Heart right ventricle (tissue), 16 donors: ENCODE measurements around the gene MITD1. TPM values are rescaled to one million over a fixed set of nuclear protein-coding genes. Genes with fewer than 3 reads are reported as not detected.

Experiments used
- ATAC-seq, 8 donors: fragments of 200-7000 bp; cut with Tn5 transposase; one replicate each; pipeline ENCODE4 v1.9.1; 2020; ENCODE audit warnings: mild to moderate bottlenecking in 8 of 8, moderate library complexity in 8 of 8, moderate number of reproducible peaks in 1 of 8
- DNase-seq, 2 donors: peaks; one replicate each; pipeline ENCODE4 v3.0.0-alpha.2; 2020
- H3K27ac ChIP-seq, 10 donors: fragments of 200-600 bp; sonication (generic) in 2 of 10; one replicate each; pipeline versions ENCODE4 v1.5.0 to v1.8.0; 2020 to 2022; ENCODE audit warnings: mild to moderate bottlenecking in 3 of 10
- H3K27me3 ChIP-seq, 7 donors: fragments of 200-600 bp; one replicate each; pipeline ENCODE4 v1.8.0; 2021 to 2022; ENCODE audit warnings: mild to moderate bottlenecking in 2 of 7
- H3K36me3 ChIP-seq, 9 donors: fragments of 200-600 bp; sonication (generic) in 1 of 9; one replicate each; pipeline versions ENCODE4 v1.5.0 to v1.8.0; 2020 to 2022; ENCODE audit warnings: mild to moderate bottlenecking in 2 of 9
- H3K4me1 ChIP-seq, 9 donors: fragments of 200-600 bp; sonication (generic) in 1 of 9; one replicate each; pipeline versions ENCODE4 v1.5.0 to v1.8.0; 2020 to 2022; ENCODE audit warnings: mild to moderate bottlenecking in 4 of 9
- H3K4me3 ChIP-seq, 10 donors: fragments of 200-600 bp; sonication (generic) in 2 of 10; one replicate each; pipeline versions ENCODE4 v1.5.0 to v1.8.0; 2020 to 2022; ENCODE audit warnings: mild to moderate bottlenecking in 7 of 10, moderate library complexity in 2 of 10
- H3K9me3 ChIP-seq, 11 donors: fragments of 200-600 bp in 10 of 11; sonication (generic) in 2 of 11; one replicate each; pipeline versions ENCODE4 v1.5.0 to v1.8.0; 2013 to 2022; ENCODE audit warnings: mild to moderate bottlenecking in 2 of 11, control low read depth in 1 of 11, moderate library complexity in 1 of 11
- WGBS, 2 donors: extraction: QIAGEN DNeasy Blood & Tissue Kit; methylation state at CpG; one replicate each; pipeline ENCODE4 v1.1.7; 2013; ENCODE audit warnings: inconsistent platforms in 1 of 2; 5-methylcytosine and 5-hydroxymethylcytosine counted together
- intact Hi-C, 10 donors: fragments of 100-400 bp; cut with DNase I; formaldehyde crosslinking; loops; one replicate each; pipeline versions ENCODE4 v1.11.1 to v1.14.2; 2022
- polyA plus RNA-seq, 2 donors: library from polyadenylated mRNA; stranded (reverse); fragments of 200-250 nt; gene quantifications; one replicate each; pipeline ENCODE4 v1.2.3, GENCODE V29; 2013
- total RNA-seq, 10 donors: library from RNA; stranded (reverse); fragmentation: NEBNext Ultra II Directional in 3 of 10; extraction: Animal tissue kit (Norgen Biotek cat#: 25700) in 3 of 10; gene quantifications; one replicate each; pipeline versions ENCODE4 v1.2.1 to v1.2.4, GENCODE V29; 2021 to 2023
- TF ChIP-seq, protein P1 (sequence below), 9 donors: fragments of 200-600 bp; sonication (generic) in 2 of 9; IDR thresholded peaks; one replicate each; pipeline versions ENCODE4 v1.5.0 to v1.8.0; 2021 to 2022; ENCODE audit warnings: antibody characterized with exemption in 9 of 9, mild to moderate bottlenecking in 5 of 9, moderate library complexity in 1 of 9
- donor health status: Arrhythmogenic right ventricular cardiomyopathy.
- donor health status: ischemic (EF 13 %, LVEDD 7.1; RV severe dilation, severe dysfunction).
- donor health status: healthy with polysubstance abuse.
- donor health status: DM: no; HTN: yes; CAD: no.
- donor health status: DM: no; HTN: no; CAD: no.
- donor health status: ischemic (EF 25% LVEDD 6.9; RV normal size, moderate dysfunction).
- donor health status: ischemic (EF 25% LVEDD 5.7; RV mildly dilated, moderate dysfunction).
- donor health status: healthy.
- donor health status: DM: yes; HTN: yes; CAD: no.
- donor health status: Ischemic cardiomyopathy.
- donor health status: ischemic (EF 35%, LVEDD 5.7; RV mildly dilated, moderate dysfunction).
- donor health status: nonischemic (EF 11% LVEDD 7.7; RV severe dilation, severe dysfunction).
- donor health status: DM: yes; HTN: yes; CAD: no.
- donor health status: PGD.
- donor health status: ischemic (EF 29% LVEDD 5.4; RV normal size, mild dysfunction).
- donor health status: nonischemic (EF 23%, LVEDD 6.1; RV moderate dilation, normal function).

The MITD1 gene
- total and polyA plus RNA-seq, 12 donors = 9.3 to 45.9 (median 12.4) TPM

DNA sequence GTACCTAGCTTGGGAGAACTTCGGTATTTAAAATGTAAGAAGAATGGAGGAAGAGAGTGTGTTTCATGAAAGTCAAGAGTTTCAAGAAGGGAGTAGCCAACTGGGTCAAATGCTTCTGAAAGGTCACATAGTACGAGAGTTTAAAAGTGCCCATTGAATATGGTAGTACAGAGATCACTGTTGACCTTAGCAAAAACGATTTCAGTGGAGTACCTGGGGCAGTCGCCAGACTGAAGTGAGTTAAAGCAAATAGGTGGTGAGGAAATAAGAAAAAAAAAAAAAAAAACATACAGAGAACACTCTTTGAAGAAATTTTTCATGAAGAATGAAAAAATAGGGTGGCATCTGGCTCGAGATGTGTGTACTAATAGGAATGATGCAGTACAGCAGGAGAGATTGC is 14.6 kb downstream of the MITD1 start:
- Histone ChIP-seq H3K4me3 (no peak overlapping the region), H3K9me3 (no peaks in the 10 kb centered on the region), H3K4me1 (peaks cover 0 to 5% (median 0%) of the 10 kb centered on the region in 9 donors), H3K36me3 (peaks cover 0 to 93% (median 15%) of the 10 kb centered on the region in 9 donors), H3K27me3 (no peaks in the 10 kb centered on the region), H3K27ac (no peak overlapping the region)
- WGBS, 2 donors = 85 to 87% methylated on average over 5 of the region's 5 CpGs
- intact Hi-C loops = no loop called here
- no peak for ATAC-seq
- no peak for DNase-seq
- TF ChIP-seq, protein P1, sequence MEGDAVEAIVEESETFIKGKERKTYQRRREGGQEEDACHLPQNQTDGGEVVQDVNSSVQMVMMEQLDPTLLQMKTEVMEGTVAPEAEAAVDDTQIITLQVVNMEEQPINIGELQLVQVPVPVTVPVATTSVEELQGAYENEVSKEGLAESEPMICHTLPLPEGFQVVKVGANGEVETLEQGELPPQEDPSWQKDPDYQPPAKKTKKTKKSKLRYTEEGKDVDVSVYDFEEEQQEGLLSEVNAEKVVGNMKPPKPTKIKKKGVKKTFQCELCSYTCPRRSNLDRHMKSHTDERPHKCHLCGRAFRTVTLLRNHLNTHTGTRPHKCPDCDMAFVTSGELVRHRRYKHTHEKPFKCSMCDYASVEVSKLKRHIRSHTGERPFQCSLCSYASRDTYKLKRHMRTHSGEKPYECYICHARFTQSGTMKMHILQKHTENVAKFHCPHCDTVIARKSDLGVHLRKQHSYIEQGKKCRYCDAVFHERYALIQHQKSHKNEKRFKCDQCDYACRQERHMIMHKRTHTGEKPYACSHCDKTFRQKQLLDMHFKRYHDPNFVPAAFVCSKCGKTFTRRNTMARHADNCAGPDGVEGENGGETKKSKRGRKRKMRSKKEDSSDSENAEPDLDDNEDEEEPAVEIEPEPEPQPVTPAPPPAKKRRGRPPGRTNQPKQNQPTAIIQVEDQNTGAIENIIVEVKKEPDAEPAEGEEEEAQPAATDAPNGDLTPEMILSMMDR (IDR thresholded peaks at IDR 0.05) = no peak

DNA sequence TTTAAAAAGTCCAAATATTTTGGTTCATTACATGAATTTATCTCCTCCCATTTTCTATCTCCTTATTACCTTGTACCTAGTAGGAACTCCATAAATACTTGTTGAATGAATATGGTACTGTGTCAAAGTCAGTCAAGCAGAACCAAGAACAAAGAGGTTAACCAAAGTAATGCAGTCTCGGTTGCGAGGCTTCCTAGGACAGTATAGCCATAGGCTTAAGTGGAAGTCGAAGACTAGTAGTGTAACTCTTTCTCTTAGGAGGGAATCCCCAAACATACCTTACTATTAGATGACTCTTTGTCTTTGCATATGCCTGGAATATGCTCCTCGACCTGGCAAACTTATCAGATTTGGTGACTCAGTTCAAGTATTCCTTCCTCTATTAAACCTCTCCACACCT is 21.3 kb downstream of the MITD1 start:
- intact Hi-C loops = loop anchor here in 1 of 10 donors (2.0 kb wide), 1 partner anchor 21 kb away; the partner anchor contains the start of genes MITD1 and MRPL30
- H3K4me1 ChIP-seq = peaks cover 0 to 18% (median 9%) of the 10 kb centered on the region in 9 donors
- no peak overlapping the region for H3K4me3 ChIP-seq
- no peak for DNase-seq
- H3K36me3 ChIP-seq = peaks cover 0 to 79% (median 13%) of the 10 kb centered on the region in 9 donors
- no peak for ATAC-seq
- no peaks in the 10 kb centered on the region for H3K27me3 ChIP-seq
- H3K27ac ChIP-seq = no peak overlapping the region
- no peaks in the 10 kb centered on the region for H3K9me3 ChIP-seq
- 87 to 90% methylated on average over 4 of the region's 4 CpGs for WGBS, 2 donors
- TF ChIP-seq, protein P1 (IDR thresholded peaks at IDR 0.05) = no peak

DNA sequence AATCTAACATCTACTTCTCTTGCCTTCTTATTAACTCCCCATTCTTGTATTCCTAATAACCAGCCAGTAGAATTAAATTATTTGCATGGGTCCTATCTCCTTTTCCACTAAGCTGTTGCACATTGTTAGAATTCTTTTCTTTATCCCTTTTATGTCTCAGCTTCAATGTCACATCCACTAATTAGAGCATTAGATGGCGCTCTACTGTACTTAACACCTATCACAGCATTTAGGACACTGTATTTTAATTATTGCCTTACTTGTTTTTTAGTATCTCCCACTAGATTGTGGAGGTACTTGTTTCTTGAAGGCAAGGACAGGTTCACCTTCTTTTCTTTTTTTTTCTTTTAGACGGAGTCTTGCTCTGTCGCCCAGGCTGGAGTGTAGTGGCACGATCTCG is 22.3 kb downstream of the MITD1 start:
- Histone ChIP-seq H3K36me3 (peaks cover 0 to 71% (median 13%) of the 10 kb centered on the region in 9 donors), H3K4me3 (no peak overlapping the region), H3K27ac (no peak overlapping the region), H3K4me1 (peaks cover 0 to 24% (median 17%) of the 10 kb centered on the region in 9 donors), H3K27me3 (no peaks in the 10 kb centered on the region), H3K9me3 (no peaks in the 10 kb centered on the region)
- no peak for ATAC-seq
- intact Hi-C loops = loop anchor here in 1 of 10 donors (2.0 kb wide), 1 partner anchor 22 kb away; the partner anchor contains the start of genes MITD1 and MRPL30
- TF ChIP-seq, protein P1 (IDR thresholded peaks at IDR 0.05) = no peak
- WGBS, 2 donors = 93% methylated on average over 5 of the region's 5 CpGs
- DNase-seq = no peak

DNA sequence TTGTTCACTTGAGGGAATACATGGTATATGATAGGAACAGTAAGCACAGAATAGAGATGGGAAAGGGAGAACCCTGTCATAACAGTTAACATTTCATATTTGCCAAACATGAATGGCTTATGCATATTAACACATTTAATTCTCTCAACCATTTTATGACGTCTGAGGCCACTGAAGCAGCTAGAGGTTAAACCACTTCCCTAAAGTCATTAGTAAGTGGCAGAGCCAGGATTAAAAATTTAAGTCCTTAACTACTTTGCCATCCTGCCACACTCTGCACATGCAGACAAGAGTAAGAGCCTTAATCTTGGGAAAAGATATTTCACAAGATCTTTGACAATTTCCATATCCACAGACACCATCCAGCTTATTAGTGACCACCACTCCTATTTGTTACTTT is 24.0 kb downstream of the MITD1 start:
- peaks cover 0 to 28% (median 22%) of the 10 kb centered on the region in 9 donors for H3K4me1 ChIP-seq
- H3K27ac ChIP-seq = no peak overlapping the region
- intact Hi-C loops = no loop called here
- TF ChIP-seq, protein P1 (IDR thresholded peaks at IDR 0.05) = no peak
- H3K4me3 ChIP-seq = no peak overlapping the region
- no peaks in the 10 kb centered on the region for H3K27me3 ChIP-seq
- DNase-seq (no peak), ATAC-seq (no peak)
- peaks cover 0 to 54% (median 13%) of the 10 kb centered on the region in 9 donors for H3K36me3 ChIP-seq
- WGBS, 2 donors = 71 to 77% methylated on average over 1 of the region's 1 CpG
- H3K9me3 ChIP-seq = no peaks in the 10 kb centered on the region
